Gastrocnemius medialis (tissue), 4 donors: ENCODE measurements around the gene NEDD4L. TPM values are rescaled to one million over a fixed set of nuclear protein-coding genes. Genes with fewer than 3 reads are reported as not detected.

Source experiments
- ATAC-seq, 2 donors: fragments of 150-250 bp; one replicate each; pipeline ENCODE4 v1.9.1; 2016
- DNase-seq, 2 donors: peaks; one replicate each; pipeline ENCODE4 v3.0.0-alpha.2; 2019
- H3K27ac ChIP-seq, 4 donors: fragments of 200-600 bp; sonication (generic); 1 replicate in 1 of 4; 2 replicates in 3 of 4; pipeline ENCODE4 v1.5.1; 2016 to 2018; ENCODE audit warnings: mild to moderate bottlenecking in 2 of 4, moderate library complexity in 1 of 4
- H3K27me3 ChIP-seq, 3 donors: fragments of 200-600 bp; sonication (generic) in 2 of 3; 1 replicate in 1 of 3; 2 replicates in 2 of 3; pipeline versions ENCODE4 v1.5.1 to v1.6.0; 2016 to 2019; ENCODE audit warnings: mild to moderate bottlenecking in 1 of 3, moderate library complexity in 1 of 3
- H3K36me3 ChIP-seq, 2 donors: fragments of 200-600 bp; sonication (generic) in 1 of 2; one replicate each; pipeline ENCODE4 v1.5.1; 2017 to 2018
- H3K4me1 ChIP-seq, 2 donors: fragments of 200-600 bp; sonication (generic) in 1 of 2; one replicate each; pipeline ENCODE4 v1.5.1; 2016 to 2017; ENCODE audit warnings: mild to moderate bottlenecking in 2 of 2
- H3K4me3 ChIP-seq, 4 donors: fragments of 200-600 bp; sonication (generic) in 3 of 4; 1 replicate in 1 of 4; 2 replicates in 3 of 4; pipeline ENCODE4 v1.5.1; 2016 to 2019; ENCODE audit warnings: mild to moderate bottlenecking in 2 of 4
- H3K9me3 ChIP-seq, 3 donors: fragments of 200-600 bp; sonication (generic) in 2 of 3; 1 replicate in 1 of 3; 2 replicates in 2 of 3; pipeline ENCODE4 v1.5.1; 2016 to 2019
- CTCF ChIP-seq, 5 experiments: fragments of 450-650 bp in 3 of 5; fragments of 200-600 bp in 2 of 5; sonication (generic) in 2 of 5; IDR thresholded peaks in 4 of 5; conservative IDR thresholded peaks in 1 of 5; 1 replicate in 4 of 5; 2 replicates in 1 of 5; pipeline ENCODE4 v1.5.1; 2016 to 2019; ENCODE audit warnings: antibody characterized with exemption in 5 of 5, mild to moderate bottlenecking in 3 of 5, moderate library complexity in 3 of 5
- POLR2A ChIP-seq, 2 donors: fragments of 450-650 bp; IDR thresholded peaks; one replicate each; pipeline ENCODE4 v1.6.1; 2017; ENCODE audit warnings: antibody characterized with exemption in 2 of 2, mild to moderate bottlenecking in 2 of 2, moderate library complexity in 2 of 2
- in situ Hi-C, 4 donors: fragments of 200-750 bp; cut with MboI; loops; one replicate each; pipeline versions ENCODE4 v1.15.0 to v1.8.0; 2017; ENCODE audit warnings: low sequenced_read_pairs in 4 of 4
- intact Hi-C: fragments of 100-400 bp; cut with DNase I; formaldehyde crosslinking; loops from one replicate; pipeline ENCODE4 v1.15.1; 2023; ENCODE audit warnings: low total_unique reads
- total RNA-seq, 4 donors: library from RNA; depleted of rRNA; stranded (reverse); fragments of >200 nt; gene quantifications; one replicate each; pipeline versions ENCODE4 v1.1.0 to v1.2.3, GENCODE V29; 2016

NEDD4L gene
- total RNA-seq, 4 donors from 2014 or later, result 27.4 to 81.5 (median 51.5) TPM

- no peak for ATAC-seq
- TF ChIP-seq CTCF (IDR thresholded peaks at IDR 0.05 in 4 of 5, conservative IDR thresholded peaks at IDR 0.05 in 1 of 5) (no peak), POLR2A (IDR thresholded peaks at IDR 0.05) (no peak)
- H3K4me1 ChIP-seq, result no peaks in the 10 kb centered on the region
- no peak overlapping the region for H3K27ac ChIP-seq
- H3K27me3 ChIP-seq, result no peaks in the 10 kb centered on the region
- DNase-seq, result no peak
- in situ Hi-C loops (loop anchor here in 3 of 4 donors (5.0 to 25.0 kb wide), 3 partner anchors 47 to 472 kb away; no protein-coding TSS in a partner anchor), intact Hi-C loops (no loop called here)
- no peaks in the 10 kb centered on the region for H3K36me3 ChIP-seq
- H3K4me3 ChIP-seq, result no peak overlapping the region
- no peaks in the 10 kb centered on the region for H3K9me3 ChIP-seq
These were observed 65.2 kb downstream of the NEDD4L start for GRCh38 chr18:58109256-58109655.

- TF ChIP-seq CTCF (IDR thresholded peaks at IDR 0.05 in 4 of 5, conservative IDR thresholded peaks at IDR 0.05 in 1 of 5) (no peak), POLR2A (IDR thresholded peaks at IDR 0.05) (no peak)
- intact Hi-C loops (no loop called here), in situ Hi-C loops (loop anchor here in 3 of 4 donors (25.0 kb wide), 2 partner anchors 223 to 473 kb away; no protein-coding TSS in a partner anchor)
- Histone ChIP-seq H3K36me3 (no peaks in the 10 kb centered on the region), H3K9me3 (no peaks in the 10 kb centered on the region), H3K27ac (no peak overlapping the region), H3K4me3 (no peak overlapping the region), H3K4me1 (no peaks in the 10 kb centered on the region), H3K27me3 (no peaks in the 10 kb centered on the region)
- no peak for DNase-seq
- no peak for ATAC-seq
These were observed 66.4 kb downstream of the NEDD4L start for GRCh38 chr18:58110398-58110797.

- Histone ChIP-seq H3K27me3 (no peaks in the 10 kb centered on the region), H3K9me3 (no peaks in the 10 kb centered on the region), H3K27ac (no peak overlapping the region), H3K4me1 (no peaks in the 10 kb centered on the region), H3K36me3 (no peaks in the 10 kb centered on the region), H3K4me3 (no peak overlapping the region)
- in situ Hi-C loops (loop anchor here in 3 of 4 donors (25.0 kb wide), 2 partner anchors 225 to 475 kb away; no protein-coding TSS in a partner anchor), intact Hi-C loops (no loop called here)
- no peak for DNase-seq
- no peak for ATAC-seq
- no peak for TF ChIP-seq POLR2A (IDR thresholded peaks at IDR 0.05)
- no peak for TF ChIP-seq CTCF (IDR thresholded peaks at IDR 0.05 in 4 of 5, conservative IDR thresholded peaks at IDR 0.05 in 1 of 5)
These were observed 68.1 kb downstream of the NEDD4L start for GRCh38 chr18:58112174-58112573.

- Histone ChIP-seq H3K4me1 (no peaks in the 10 kb centered on the region), H3K27me3 (no peaks in the 10 kb centered on the region), H3K27ac (no peak overlapping the region), H3K36me3 (no peaks in the 10 kb centered on the region), H3K9me3 (no peaks in the 10 kb centered on the region), H3K4me3 (no peak overlapping the region)
- intact Hi-C loops, result no loop called here
- TF ChIP-seq POLR2A (IDR thresholded peaks at IDR 0.05) (no peak), CTCF (IDR thresholded peaks at IDR 0.05 in 4 of 5, conservative IDR thresholded peaks at IDR 0.05 in 1 of 5) (no peak)
- DNase-seq, result no peak
- no peak for ATAC-seq
- in situ Hi-C loops, result loop anchor here in 3 of 4 donors (25.0 kb wide), 2 partner anchors 226 to 476 kb away; no protein-coding TSS in a partner anchor
These were observed 69.3 kb downstream of the NEDD4L start for GRCh38 chr18:58113337-58113736.

- no peaks in the 10 kb centered on the region for H3K9me3 ChIP-seq
- H3K4me3 ChIP-seq, result no peak overlapping the region
- no peaks in the 10 kb centered on the region for H3K4me1 ChIP-seq
- in situ Hi-C loops (loop anchor here in 3 of 4 donors (5.0 to 25.0 kb wide), 3 partner anchors 72 to 477 kb away; partner anchors contain the start of gene NEDD4L (in 1 of the 3)), intact Hi-C loops (no loop called here)
- no peak for TF ChIP-seq POLR2A (IDR thresholded peaks at IDR 0.05)
- no peak for TF ChIP-seq CTCF (IDR thresholded peaks at IDR 0.05 in 4 of 5, conservative IDR thresholded peaks at IDR 0.05 in 1 of 5)
- ATAC-seq (no peak), DNase-seq (no peak)
- no peaks in the 10 kb centered on the region for H3K36me3 ChIP-seq
- no peak overlapping the region for H3K27ac ChIP-seq
- no peaks in the 10 kb centered on the region for H3K27me3 ChIP-seq
These were observed 70.7 kb downstream of the NEDD4L start for GRCh38 chr18:58114766-58115165.
